SK-N-SH (cell line): ENCODE results near the gene RAB4B. TPM values are rescaled to one million over a fixed set of nuclear protein-coding genes. Genes with fewer than 3 reads are reported as not detected.

Experiments
- CTCF ChIA-PET: fragments of 300-600, 350-600 bp; formaldehyde crosslinking; extraction: SDS; loops from one replicate; lab custom pipeline; 2021; lab: Yijun Ruan, JAX
- POLR2A ChIA-PET: fragments of 350-600 bp; sonication (Branson Sonifier 250); formaldehyde crosslinking; extraction: SDS; loops from one replicate; lab custom pipeline; 2020; ENCODE audit warnings: antibody characterized with exemption, inconsistent platforms; lab: Yijun Ruan, JAX
- DNase-seq: peaks from one replicate; pipeline ENCODE4 v3.0.0; 2012
- H2AFZ ChIP-seq: fragments of 200-600 bp; sonication (generic); 2 replicates; pipeline ENCODE4 v1.8.1; 2016; ENCODE audit warnings: antibody characterized with exemption, mild to moderate bottlenecking, low read depth
- H3F3A ChIP-seq: fragments of 200-600 bp; sonication (generic); replicated peaks from 2 replicates; pipeline ENCODE3; 2016; ENCODE audit warnings: antibody characterized with exemption, mild to moderate bottlenecking; ENCODE audit not compliant: insufficient read depth
- H3K27ac ChIP-seq, 2 experiments: fragments of 200-500 bp in 1 of 2; fragments of 200-600 bp in 1 of 2; sonication (Bioruptor generic) in 1 of 2; sonication (generic), shearing (Covaris generic) in 1 of 2; 2 replicates each; pipeline versions ENCODE4 v1.5.1 to v1.6.1; 2014 to 2016; ENCODE audit warnings: low read depth in 2 of 2, inconsistent platforms in 1 of 2, low read length in 1 of 2, mild to moderate bottlenecking in 1 of 2, mixed read lengths in 1 of 2
- H3K27me3 ChIP-seq: fragments of 200-600 bp; sonication (generic), shearing (Covaris generic); 2 replicates; pipeline ENCODE4 v1.6.1; 2016; ENCODE audit warnings: mixed run types; ENCODE audit not compliant: insufficient read depth
- H3K36me3 ChIP-seq, 2 experiments: fragments of 200-500 bp in 1 of 2; fragments of 200-600 bp in 1 of 2; sonication (Bioruptor generic) in 1 of 2; sonication (generic) in 1 of 2; replicated peaks in 1 of 2; 2 replicates each; pipeline versions ENCODE3 to v1.5.1; 2014 to 2016; ENCODE audit warnings: low read length in 1 of 2, mild to moderate bottlenecking in 1 of 2; ENCODE audit not compliant: insufficient read depth in 2 of 2, control insufficient read depth in 1 of 2
- H3K4me1 ChIP-seq, 2 experiments: fragments of 200-500 bp in 1 of 2; fragments of 200-600 bp in 1 of 2; sonication (Bioruptor generic) in 1 of 2; sonication (generic), shearing (Covaris generic) in 1 of 2; 2 replicates each; pipeline versions ENCODE4 v1.5.1 to v1.6.1; 2014 to 2016; ENCODE audit warnings: low read depth in 1 of 2, low read length in 1 of 2, mixed run types in 1 of 2; ENCODE audit not compliant: insufficient read depth in 2 of 2, control insufficient read depth in 1 of 2
- H3K4me2 ChIP-seq: fragments of 200-600 bp; sonication (generic), shearing (Covaris generic); 2 replicates; pipeline ENCODE4 v1.6.1; 2017; ENCODE audit warnings: mixed run types
- H3K4me3 ChIP-seq, 2 experiments: fragments of 200-500 bp in 1 of 2; fragments of 200-600 bp in 1 of 2; sonication (Bioruptor generic) in 1 of 2; sonication (generic), shearing (Covaris generic) in 1 of 2; 2 replicates each; pipeline versions ENCODE4 v1.5.1 to v1.8.1; 2014 to 2016; ENCODE audit warnings: low read depth in 2 of 2, inconsistent platforms in 1 of 2, low read length in 1 of 2, mild to moderate bottlenecking in 1 of 2, mixed read lengths in 1 of 2, moderate library complexity in 1 of 2
- H3K79me2 ChIP-seq: fragments of 200-600 bp; sonication (generic); 2 replicates; pipeline ENCODE4 v1.8.1; 2017; ENCODE audit warnings: mild to moderate bottlenecking; ENCODE audit not compliant: insufficient read depth
- H3K9ac ChIP-seq: fragments of 200-600 bp; sonication (generic); 2 replicates; pipeline ENCODE4 v1.6.1; 2017; ENCODE audit warnings: mixed run types
- H3K9me2 ChIP-seq: fragments of 200-600 bp; sonication (generic); 2 replicates; pipeline ENCODE4 v1.6.1; 2017; ENCODE audit warnings: mixed run types
- H3K9me3 ChIP-seq: fragments of 200-600 bp; sonication (generic); 2 replicates; pipeline ENCODE4 v1.6.1; 2017; ENCODE audit warnings: mixed run types, mild to moderate bottlenecking, moderate library complexity
- H4K20me1 ChIP-seq: fragments of 200-600 bp; sonication (generic); 2 replicates; pipeline ENCODE4 v1.6.1; 2017; ENCODE audit warnings: mild to moderate bottlenecking, mixed run types; ENCODE audit not compliant: insufficient read depth
- CTCF ChIP-seq: fragments of 200-600 bp; sonication (generic); IDR thresholded peaks from 2 replicates; pipeline ENCODE4 v1.6.1; 2017; ENCODE audit warnings: antibody characterized with exemption, mild to moderate bottlenecking, moderate library complexity
- ELF1 ChIP-seq: IDR thresholded peaks from 2 replicates; pipeline ENCODE4 v1.4.0; 2012
- EZH2phosphoT487 ChIP-seq: fragments of 200-600 bp; sonication (generic); IDR thresholded peaks from 2 replicates; pipeline ENCODE4 v1.6.1; 2017; ENCODE audit warnings: low read depth, mixed run types, mild to moderate bottlenecking, antibody characterized with exemption, moderate library complexity, borderline replicate concordance
- MEF2A ChIP-seq: IDR thresholded peaks from 2 replicates; pipeline ENCODE4 v1.4.0; 2012; ENCODE audit warnings: low read depth, borderline replicate concordance
- MXI1 ChIP-seq: IDR thresholded peaks from 2 replicates; pipeline ENCODE4 v1.6.1; 2012; ENCODE audit warnings: mild to moderate bottlenecking, low read depth, low read length, improper control_type of control experiment
- NRF1 ChIP-seq: IDR thresholded peaks from 2 replicates; pipeline ENCODE4 v1.6.1; 2012; ENCODE audit warnings: low read depth, mild to moderate bottlenecking, low read length
- SIN3A ChIP-seq: IDR thresholded peaks from 2 replicates; pipeline ENCODE4 v1.6.1; 2012; ENCODE audit warnings: low read depth, mild to moderate bottlenecking, low read length, moderate library complexity, borderline replicate concordance
- SMC3 ChIP-seq: IDR thresholded peaks from 2 replicates; pipeline ENCODE4 v1.6.1; 2012; ENCODE audit warnings: low read depth, low read length, improper control_type of control experiment
- USF1 ChIP-seq: IDR thresholded peaks from 2 replicates; pipeline ENCODE4 v1.4.0; 2012; ENCODE audit warnings: low read depth, borderline replicate concordance
- YY1 ChIP-seq: IDR thresholded peaks from 2 replicates; pipeline ENCODE4 v1.4.0; 2012; ENCODE audit warnings: low read depth, mild to moderate bottlenecking
- ZBTB33 ChIP-seq: IDR thresholded peaks from 2 replicates; pipeline ENCODE4 v1.4.0; 2012; ENCODE audit warnings: low read depth, borderline replicate concordance
- WGBS: methylation state at CpG from one replicate; pipeline ENCODE4 v1.1.6; 2017; ENCODE audit warnings: low lambda C conversion rate; 5-methylcytosine and 5-hydroxymethylcytosine counted together
- polyA plus RNA-seq, 3 experiments: library from polyadenylated mRNA; depleted of rRNA; stranded (reverse); fragments of >200 nt; gene quantifications; 2 replicates each; pipeline ENCODE4 v1.2.3, GENCODE V29; 2012

RAB4B gene
- polyA plus RNA-seq, 1 of the 3 experiments (the other 2 are of a cell fraction), result 53.2 TPM

GRCh38 chr19:40762754-40763470 is 15.1 kb upstream of the RAB4B start (continued):
- TF ChIP-seq ZBTB33 (no peak), MXI1 (no peak), NRF1 (no peak), YY1 (no peak)

- Histone ChIP-seq H2AFZ (no peak overlapping the region), H4K20me1 (no peaks in the 10 kb centered on the region), H3K4me3 (no peak overlapping the region), H3K27me3 (no peaks in the 10 kb centered on the region), H3K36me3 (peaks cover 30 to 59% of the 10 kb centered on the region in 2 experiments), H3K4me1 (no peaks in the 10 kb centered on the region), H3K4me2 (no peak overlapping the region), H3F3A (peaks cover 4% of the 10 kb centered on the region), H3K9me2 (no peaks in the 10 kb centered on the region), H3K9me3 (no peaks in the 10 kb centered on the region), H3K9ac (no peak overlapping the region), H3K27ac (no peak overlapping the region), H3K79me2 (peaks cover 17% of the 10 kb centered on the region; the same call in 1 of the 2 replicates)
- POLR2A ChIA-PET, result no interaction called here
- WGBS, result 92% methylated on average over 7 of the region's 7 CpGs
- CTCF ChIA-PET, result no interaction called here
- TF ChIP-seq SIN3A, result no peak
- TF ChIP-seq EZH2phosphoT487, result no peak
- TF ChIP-seq MEF2A, result no peak
- no peak for TF ChIP-seq SMC3
- TF ChIP-seq ELF1, result no peak
- TF ChIP-seq USF1, result no peak
- no peak for TF ChIP-seq CTCF
- DNase-seq, result no peak
These were observed 14.5 kb upstream of the RAB4B start for GRCh38 chr19:40763526-40763925.
